Activated T-helper 17 cell treated with anti-CD3 and anti-CD28 coated beads, Interleukin-2, amount 50 U/mL, for 72 hours (primary cell): ENCODE data around the gene COX20. TPM values are rescaled to one million over a fixed set of nuclear protein-coding genes. Genes with fewer than 3 reads are reported as not detected.

Source experiments
- ATAC-seq: fragments of 150-1000 bp; cut with Tn5 transposase; replicated peaks from 2 replicates; pipeline ENCODE4 v1.10.0; 2021; ENCODE audit warnings: mild to moderate bottlenecking, moderate library complexity
- H3K27ac Mint-ChIP-seq: one replicate; pipeline ENCODE4 v1.8.0; 2022; ENCODE audit warnings: mixed read lengths
- H3K27me3 Mint-ChIP-seq: one replicate; pipeline ENCODE4 v1.8.0; 2022; ENCODE audit warnings: mixed read lengths
- H3K36me3 Mint-ChIP-seq: one replicate; pipeline ENCODE4 v1.8.0; 2022; ENCODE audit warnings: low read depth, mild to moderate bottlenecking, mixed read lengths
- H3K4me1 Mint-ChIP-seq: one replicate; pipeline ENCODE4 v1.8.0; 2022; ENCODE audit warnings: mixed read lengths
- H3K4me3 Mint-ChIP-seq: one replicate; pipeline ENCODE4 v1.8.0; 2022; ENCODE audit warnings: mild to moderate bottlenecking, mixed read lengths
- H3K9me3 Mint-ChIP-seq: one replicate; pipeline ENCODE4 v1.8.0; 2022; ENCODE audit warnings: mixed read lengths
- total RNA-seq, 2 donors: library from RNA; stranded (reverse); gene quantifications; one replicate each; pipeline ENCODE4 v1.2.3, GENCODE V29; 2022

The COX20 gene
- total RNA-seq, 2 donors from 2014 or later: 38.7 to 43.1 TPM

DNA sequence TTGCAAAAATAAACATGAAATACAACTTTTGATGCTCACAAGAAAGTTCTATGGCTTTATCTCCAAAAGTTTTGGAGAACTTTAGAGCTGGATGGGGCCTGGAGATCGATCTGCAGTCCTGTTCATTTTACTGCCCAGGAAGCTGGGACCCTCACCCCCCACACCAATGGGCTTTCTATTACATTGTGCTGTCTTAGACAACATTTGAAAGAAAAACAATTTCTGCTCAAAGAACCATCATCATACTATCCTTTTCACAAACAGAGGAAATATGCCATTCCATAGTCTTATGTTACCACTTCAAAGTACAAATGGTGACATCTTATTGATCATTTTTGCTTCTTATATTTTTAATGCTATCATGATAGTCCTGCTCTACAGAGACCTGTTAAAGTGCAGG lies 30.9 kb downstream of the COX20 start:
- Mint-ChIP-seq H3K9me3 (no peaks in the 10 kb centered on the region), H3K36me3 (peaks cover 35% of the 10 kb centered on the region), H3K4me3 (peak overlapping the region; percentile 20), H3K27ac (peak overlapping the region; percentile 51), H3K27me3 (no peaks in the 10 kb centered on the region), H3K4me1 (peaks cover 6% of the 10 kb centered on the region)
- no peak for ATAC-seq

DNA sequence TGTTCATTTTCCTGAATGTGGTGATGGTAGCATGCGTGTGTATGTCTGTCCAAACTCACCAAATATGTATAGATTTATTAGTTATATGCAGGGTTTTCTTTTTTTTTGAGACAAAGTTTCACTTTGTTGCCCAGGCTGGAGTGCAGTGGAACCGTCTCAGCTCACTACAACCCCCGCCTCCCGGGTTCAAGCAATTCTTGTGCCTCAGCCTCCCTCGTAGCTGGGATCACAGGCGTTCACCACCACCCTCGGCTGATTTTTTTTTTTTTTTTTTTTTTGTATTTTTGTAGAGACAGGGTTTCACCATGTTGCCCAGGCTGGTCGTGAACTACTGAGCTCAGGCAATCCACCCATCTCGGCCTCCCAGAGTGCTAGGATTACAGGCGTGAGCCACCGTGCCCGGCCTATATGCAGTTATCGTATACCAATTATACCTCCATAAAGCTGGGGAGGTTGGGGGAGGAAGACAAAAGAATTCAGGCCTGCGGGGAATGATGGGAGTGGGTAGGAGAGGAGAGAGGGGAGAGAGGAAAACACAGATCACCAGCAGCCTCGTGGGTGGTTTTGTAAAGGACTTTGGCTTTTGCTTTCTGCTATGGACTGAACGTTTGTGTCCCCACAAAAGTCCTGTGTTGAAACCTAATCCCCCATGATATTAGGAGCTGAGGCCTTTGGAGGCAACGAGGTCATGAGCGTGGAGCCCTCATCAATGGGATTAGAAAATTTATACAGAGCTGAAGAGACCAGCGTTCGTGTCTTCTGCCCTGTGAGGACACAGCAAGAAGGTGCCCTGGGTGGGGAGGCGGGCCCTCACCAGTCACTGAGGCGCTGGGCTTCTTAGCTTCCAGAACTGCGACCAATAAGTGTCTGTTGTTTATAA lies 33.3 kb downstream of the COX20 start:
- Mint-ChIP-seq H3K36me3 (peaks cover 15% of the 10 kb centered on the region), H3K9me3 (no peaks in the 10 kb centered on the region), H3K27ac (no peak overlapping the region), H3K4me3 (no peak overlapping the region), H3K4me1 (no peaks in the 10 kb centered on the region), H3K27me3 (no peaks in the 10 kb centered on the region)
- ATAC-seq: no peak

DNA sequence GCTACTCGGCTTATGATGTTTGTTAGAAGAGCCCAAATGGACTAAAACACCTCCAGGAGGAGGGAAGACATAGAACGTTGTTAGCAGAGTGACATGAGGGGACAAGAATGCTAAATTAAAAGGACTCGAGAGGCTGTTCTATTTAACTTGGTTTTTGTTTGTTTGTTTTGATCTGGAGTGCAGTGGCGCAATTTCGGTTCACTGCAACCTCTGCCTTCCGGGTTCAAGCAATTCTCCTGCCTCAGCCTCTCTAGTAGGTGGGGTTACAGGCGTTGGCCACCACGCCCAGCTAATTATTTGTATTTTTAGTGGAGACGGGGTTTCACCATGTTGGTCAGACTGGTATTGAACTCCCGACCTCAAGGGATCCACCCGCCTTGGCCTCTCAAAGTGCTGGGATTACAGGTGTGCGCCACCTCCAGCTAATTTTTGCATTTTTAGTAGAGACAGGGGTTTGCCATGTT lies 33.9 kb downstream of the COX20 start:
- Mint-ChIP-seq H3K27me3 (no peaks in the 10 kb centered on the region), H3K36me3 (peaks cover 8% of the 10 kb centered on the region), H3K4me1 (no peaks in the 10 kb centered on the region), H3K27ac (no peak overlapping the region), H3K4me3 (no peak overlapping the region), H3K9me3 (no peaks in the 10 kb centered on the region)
- no peak for ATAC-seq

DNA sequence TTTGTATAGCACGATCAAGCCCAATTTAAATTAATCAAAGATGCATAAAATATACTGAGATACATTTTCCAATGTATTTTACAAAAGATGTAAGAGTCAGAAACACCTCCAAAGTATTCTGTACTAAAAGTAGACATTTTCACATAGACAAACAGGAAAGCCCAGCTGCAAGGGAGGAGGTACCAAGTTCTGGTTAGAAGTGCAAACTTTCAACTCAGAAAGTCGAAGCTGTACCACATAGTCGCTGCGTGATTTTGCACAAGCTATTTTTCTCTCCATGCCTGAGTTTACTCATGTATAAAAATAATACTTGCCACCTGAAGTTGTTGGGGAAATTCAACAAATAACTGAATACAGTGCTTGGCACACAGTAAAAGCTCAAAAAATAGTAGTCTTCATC lies 34.5 kb downstream of the COX20 start:
- Mint-ChIP-seq H3K9me3 (no peaks in the 10 kb centered on the region), H3K27ac (no peak overlapping the region), H3K4me3 (no peak overlapping the region), H3K4me1 (no peaks in the 10 kb centered on the region), H3K36me3 (peaks cover 2% of the 10 kb centered on the region), H3K27me3 (no peaks in the 10 kb centered on the region)
- no peak for ATAC-seq

DNA sequence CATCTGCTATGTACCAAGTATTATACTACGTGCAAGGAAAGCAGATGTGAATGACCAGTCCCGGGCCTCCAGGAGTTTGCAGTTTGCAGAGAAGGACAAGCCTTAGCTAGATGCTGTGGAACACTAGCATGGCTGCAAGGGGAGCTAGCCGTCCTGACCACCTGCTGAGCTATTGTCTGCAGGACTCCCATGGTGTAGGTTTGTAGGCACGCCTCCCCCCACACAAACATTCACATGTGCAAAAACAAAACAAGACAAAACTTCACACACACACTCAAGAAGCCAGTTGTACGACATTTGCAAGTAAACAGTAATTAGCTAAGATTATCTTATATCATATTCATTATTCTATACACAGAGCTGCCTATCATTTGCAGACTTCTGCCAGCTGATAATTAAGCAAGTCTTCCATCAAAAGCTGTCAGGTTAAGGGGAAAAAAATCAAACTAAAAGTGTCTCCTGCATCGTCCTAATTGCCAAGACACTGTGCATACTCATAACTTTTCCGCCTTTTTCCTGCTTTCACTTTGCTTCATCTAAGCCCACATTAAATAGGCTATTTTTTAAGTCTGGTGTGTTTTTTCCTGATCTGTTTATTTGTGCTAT lies 39.6 kb downstream of the COX20 start:
- Mint-ChIP-seq H3K4me3 (no peak overlapping the region), H3K9me3 (no peaks in the 10 kb centered on the region), H3K36me3 (no peaks in the 10 kb centered on the region), H3K27me3 (no peaks in the 10 kb centered on the region), H3K4me1 (no peaks in the 10 kb centered on the region), H3K27ac (no peak overlapping the region)
- no peak for ATAC-seq

DNA sequence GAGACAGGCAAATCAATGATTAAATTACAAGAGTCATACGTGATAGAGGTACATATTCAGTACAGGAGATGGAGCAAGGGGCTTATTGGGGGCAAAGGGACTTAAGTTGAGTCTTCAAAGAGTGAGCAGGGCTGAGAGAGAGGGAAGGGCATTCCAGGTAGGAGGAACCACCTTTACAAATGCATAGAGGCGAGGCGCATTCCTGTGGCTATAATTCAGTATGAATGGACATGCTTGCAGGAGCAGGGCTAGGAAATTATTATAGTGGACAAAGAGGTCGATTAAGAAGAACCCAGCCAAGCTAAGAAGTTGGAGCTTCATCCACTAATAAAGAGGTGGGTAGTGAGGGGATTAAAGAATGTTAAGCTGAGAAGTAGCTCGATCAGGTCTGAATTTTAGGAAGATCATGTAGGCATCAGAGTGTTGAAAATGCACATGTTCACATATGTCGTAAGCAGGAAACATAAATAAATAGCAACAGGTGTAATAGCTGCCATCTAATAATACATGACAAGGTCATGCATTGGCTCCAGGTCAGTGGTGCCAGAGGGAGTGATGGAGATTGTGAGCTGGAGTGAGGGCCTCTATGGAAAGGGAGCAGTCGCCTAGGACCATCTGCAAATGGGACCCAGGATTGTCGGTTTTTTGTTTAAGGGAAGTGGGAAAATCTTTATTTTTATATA lies 40.9 kb downstream of the COX20 start:
- Mint-ChIP-seq H3K36me3 (no peaks in the 10 kb centered on the region), H3K4me3 (no peak overlapping the region), H3K27ac (no peak overlapping the region), H3K9me3 (no peaks in the 10 kb centered on the region), H3K27me3 (no peaks in the 10 kb centered on the region), H3K4me1 (no peaks in the 10 kb centered on the region)
- ATAC-seq: no peak

DNA sequence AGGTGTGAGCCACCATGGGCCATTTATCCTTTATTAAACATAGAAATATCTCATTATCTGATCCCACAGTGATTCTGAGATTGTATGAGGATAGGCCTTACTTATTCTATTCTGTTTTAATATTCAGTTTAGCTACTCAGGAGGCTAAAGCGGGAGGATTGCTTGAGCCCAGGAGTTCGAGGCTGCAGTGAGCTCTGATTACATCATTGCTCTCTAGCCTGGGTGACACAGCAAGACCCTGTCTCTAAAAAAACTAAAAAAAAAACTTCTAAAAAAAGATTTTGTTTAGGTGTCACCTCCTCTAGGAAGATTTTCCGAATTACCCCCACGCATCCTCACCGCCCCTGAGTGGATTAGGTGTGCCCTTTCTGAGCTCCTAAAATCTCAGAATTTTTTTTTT lies 43.2 kb downstream of the COX20 start:
- H3K4me3 Mint-ChIP-seq: no peak overlapping the region
- H3K36me3 Mint-ChIP-seq: no peaks in the 10 kb centered on the region
- H3K27ac Mint-ChIP-seq: no peak overlapping the region
- ATAC-seq: no peak
- no peaks in the 10 kb centered on the region for H3K27me3 Mint-ChIP-seq
- H3K9me3 Mint-ChIP-seq: no peaks in the 10 kb centered on the region
- no peaks in the 10 kb centered on the region for H3K4me1 Mint-ChIP-seq

DNA sequence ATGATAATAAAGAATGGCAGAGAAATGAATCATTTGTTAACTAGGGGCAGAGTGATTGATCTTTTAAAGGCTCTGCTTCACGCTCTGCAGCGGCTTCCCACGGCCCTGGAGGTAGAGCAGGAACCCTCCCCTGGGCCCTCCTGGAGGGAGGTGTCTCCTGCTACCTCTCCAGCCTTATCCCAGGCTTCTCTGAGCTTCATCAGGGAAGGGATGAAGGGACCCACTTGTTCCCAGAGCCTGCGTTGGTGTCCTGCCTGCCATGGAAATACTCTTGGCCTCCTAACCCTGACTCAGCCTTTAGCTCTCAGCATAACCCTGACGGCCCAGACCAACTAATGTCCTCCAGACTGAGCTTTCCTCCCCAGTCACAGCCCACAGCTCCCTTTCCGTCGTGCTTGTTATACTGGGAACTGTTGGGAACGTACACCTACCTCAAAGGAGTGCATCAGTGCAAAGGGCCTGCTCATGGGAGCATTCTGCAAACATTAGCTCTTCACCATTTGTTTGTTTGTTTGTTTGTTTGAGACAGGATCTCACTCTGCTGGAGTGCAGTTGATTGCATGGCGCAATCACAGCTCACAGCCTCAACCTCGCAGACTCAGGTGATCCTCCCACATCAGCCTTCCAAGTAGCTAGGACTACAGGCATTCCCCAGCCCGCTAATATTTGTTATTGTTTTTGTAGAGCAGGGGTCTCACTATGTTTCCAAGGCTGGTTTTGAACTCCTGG lies 46.3 kb downstream of the COX20 start:
- no peaks in the 10 kb centered on the region for H3K36me3 Mint-ChIP-seq
- no peaks in the 10 kb centered on the region for H3K4me1 Mint-ChIP-seq
- H3K4me3 Mint-ChIP-seq: no peak overlapping the region
- H3K27me3 Mint-ChIP-seq: no peaks in the 10 kb centered on the region
- ATAC-seq: no peak
- no peak overlapping the region for H3K27ac Mint-ChIP-seq
- H3K9me3 Mint-ChIP-seq: no peaks in the 10 kb centered on the region

DNA sequence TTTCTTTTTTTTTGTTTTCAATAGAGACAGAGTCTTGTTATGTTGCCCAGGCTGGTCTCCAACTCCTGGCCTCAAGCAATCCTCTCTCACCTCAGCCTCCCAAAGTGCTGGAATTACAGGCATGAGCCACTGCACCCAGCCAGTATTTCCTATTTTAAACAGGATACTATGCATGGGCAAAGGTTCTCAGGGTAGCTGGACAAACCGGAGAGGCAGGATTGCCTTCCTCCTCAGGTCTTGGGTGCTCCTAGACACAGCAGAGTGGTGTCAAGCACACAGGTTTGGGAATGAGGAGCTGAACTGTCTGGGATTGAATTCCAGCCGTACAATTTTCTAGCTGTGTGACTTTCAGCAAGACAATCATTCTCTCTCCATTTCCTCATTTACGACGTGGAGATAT lies 51.8 kb downstream of the COX20 start:
- no peaks in the 10 kb centered on the region for H3K36me3 Mint-ChIP-seq
- H3K4me3 Mint-ChIP-seq: no peak overlapping the region
- no peaks in the 10 kb centered on the region for H3K4me1 Mint-ChIP-seq
- H3K27me3 Mint-ChIP-seq: no peaks in the 10 kb centered on the region
- ATAC-seq: no peak
- H3K27ac Mint-ChIP-seq: no peak overlapping the region
- no peaks in the 10 kb centered on the region for H3K9me3 Mint-ChIP-seq

DNA sequence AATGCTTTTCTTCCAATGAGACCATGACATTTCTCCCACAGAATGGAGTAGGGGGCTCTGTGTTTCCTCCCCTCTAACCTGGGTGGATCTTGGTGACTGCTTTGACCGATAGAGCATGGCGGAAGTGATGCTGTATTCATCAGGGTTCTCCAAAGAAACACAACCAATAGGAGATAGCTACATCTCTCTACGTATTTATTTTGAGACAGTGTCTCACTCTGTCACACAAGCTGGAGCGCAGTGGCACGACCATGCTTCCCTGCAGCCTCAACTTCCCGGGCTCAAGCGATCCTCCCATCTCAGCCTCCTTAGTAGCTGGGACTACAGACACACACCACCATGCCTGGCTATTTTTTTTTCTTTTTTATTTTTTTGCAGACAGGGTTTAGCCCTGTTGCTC lies 58.4 kb downstream of the COX20 start:
- Mint-ChIP-seq H3K27me3 (no peaks in the 10 kb centered on the region), H3K27ac (no peak overlapping the region), H3K9me3 (no peaks in the 10 kb centered on the region), H3K4me3 (no peak overlapping the region), H3K4me1 (no peaks in the 10 kb centered on the region), H3K36me3 (no peaks in the 10 kb centered on the region)
- no peak for ATAC-seq

Other genes with a start within 250 kb of the COX20 start
- gene DESI2, start 182.5 kb upstream of the COX20 start, total RNA-seq: 10 to 100 TPM; 27.1 to 32.6 TPM
- gene HNRNPU, start 28.9 kb downstream of the COX20 start, total RNA-seq: 100 to 1,000 TPM; 336 to 438 TPM